Skin epidermis (tissue), 12 donors: ENCODE data around the gene ADGRL3.

Experiments
- H3K27ac ChIP-seq, 21 experiments: fragments of 200-600 bp; sonication (generic) in 11 of 21; one replicate each; pipeline ENCODE4 v1.5.0; 2020; ENCODE audit warnings: mild to moderate bottlenecking in 3 of 21, inconsistent platforms in 2 of 21, moderate library complexity in 2 of 21
- H3K4me3 ChIP-seq, 7 experiments: fragments of 200-600 bp; sonication (generic) in 2 of 7; one replicate each; pipeline ENCODE4 v1.5.0; 2020; ENCODE audit warnings: inconsistent platforms in 2 of 7, mild to moderate bottlenecking in 2 of 7, moderate library complexity in 1 of 7

Gene ADGRL3

GRCh38 chr4:61995717-61996340 lies 795.7 kb downstream of the ADGRL3 start:
- no peak overlapping the region for H3K27ac ChIP-seq
- no peak overlapping the region for H3K4me3 ChIP-seq

- H3K4me3 ChIP-seq = no peak overlapping the region
- H3K27ac ChIP-seq = no peak overlapping the region
These were observed 796.8 kb downstream of the ADGRL3 start for GRCh38 chr4:61996943-61997342.

GRCh38 chr4:61997831-61998230 lies 797.7 kb downstream of the ADGRL3 start:
- H3K4me3 ChIP-seq = no peak overlapping the region
- H3K27ac ChIP-seq = no peak overlapping the region

GRCh38 chr4:62003695-62004094 lies 803.6 kb downstream of the ADGRL3 start:
- no peak overlapping the region for H3K4me3 ChIP-seq
- no peak overlapping the region for H3K27ac ChIP-seq

- Histone ChIP-seq H3K27ac (no peak overlapping the region), H3K4me3 (no peak overlapping the region)
These were observed 804.8 kb downstream of the ADGRL3 start for GRCh38 chr4:62004881-62005280.

GRCh38 chr4:62006108-62006507 lies 806.0 kb downstream of the ADGRL3 start:
- H3K4me3 ChIP-seq = no peak overlapping the region
- H3K27ac ChIP-seq = no peak overlapping the region

- Histone ChIP-seq H3K27ac (no peak overlapping the region), H3K4me3 (no peak overlapping the region)
These were observed 815.1 kb downstream of the ADGRL3 start for GRCh38 chr4:62015043-62015739.

GRCh38 chr4:62018537-62018936 lies 818.4 kb downstream of the ADGRL3 start:
- Histone ChIP-seq H3K27ac (no peak overlapping the region), H3K4me3 (no peak overlapping the region)

GRCh38 chr4:62023633-62024032 lies 823.5 kb downstream of the ADGRL3 start:
- H3K27ac ChIP-seq = no peak overlapping the region

GRCh38 chr4:62028745-62029144 lies 828.6 kb downstream of the ADGRL3 start:
- H3K4me3 ChIP-seq = no peak overlapping the region
- H3K27ac ChIP-seq = no peak overlapping the region

More at GRCh38 chr4:62023633-62024032, 823.5 kb downstream of the ADGRL3 start:
- no peak overlapping the region for H3K4me3 ChIP-seq

GRCh38 chr4:62030958-62031357 lies 830.8 kb downstream of the ADGRL3 start:
- Histone ChIP-seq H3K27ac (no peak overlapping the region), H3K4me3 (no peak overlapping the region)

- Histone ChIP-seq H3K4me3 (no peak overlapping the region), H3K27ac (no peak overlapping the region)
These were observed 837.4 kb downstream of the ADGRL3 start for GRCh38 chr4:62037571-62037970.

- H3K27ac ChIP-seq = no peak overlapping the region
These were observed 851.2 kb downstream of the ADGRL3 start for GRCh38 chr4:62051332-62051731.

GRCh38 chr4:62053974-62054373 lies 853.8 kb downstream of the ADGRL3 start:
- Histone ChIP-seq H3K4me3 (no peak overlapping the region), H3K27ac (no peak overlapping the region)

More at GRCh38 chr4:62051332-62051731, 851.2 kb downstream of the ADGRL3 start:
- H3K4me3 ChIP-seq = no peak overlapping the region

- Histone ChIP-seq H3K4me3 (no peak overlapping the region), H3K27ac (no peak overlapping the region)
These were observed 856.9 kb downstream of the ADGRL3 start for GRCh38 chr4:62057031-62057430.

GRCh38 chr4:62058571-62058970 lies 858.4 kb downstream of the ADGRL3 start:
- Histone ChIP-seq H3K27ac (no peak overlapping the region), H3K4me3 (no peak overlapping the region)

- Histone ChIP-seq H3K27ac (no peak overlapping the region), H3K4me3 (no peak overlapping the region)
These were observed 870.2 kb downstream of the ADGRL3 start for GRCh38 chr4:62070291-62070852.

GRCh38 chr4:62075089-62075488 lies 875.0 kb downstream of the ADGRL3 start:
- no peak overlapping the region for H3K27ac ChIP-seq
- no peak overlapping the region for H3K4me3 ChIP-seq

- Histone ChIP-seq H3K27ac (no peak overlapping the region), H3K4me3 (no peak overlapping the region)
These were observed 875.4 kb downstream of the ADGRL3 start for GRCh38 chr4:62075521-62075920.

- Histone ChIP-seq H3K4me3 (no peak overlapping the region), H3K27ac (no peak overlapping the region)
These were observed 877.3 kb downstream of the ADGRL3 start for GRCh38 chr4:62077406-62077805.

GRCh38 chr4:62080431-62080830 lies 880.3 kb downstream of the ADGRL3 start:
- H3K27ac ChIP-seq = no peak overlapping the region
- H3K4me3 ChIP-seq = no peak overlapping the region
